Mesenteric fat pad (tissue), 1 donor: ENCODE results near the gene EBI3. TPM values are rescaled to one million over a fixed set of nuclear protein-coding genes. Genes with fewer than 3 reads are reported as not detected.
"Not testable (repeated sequence)": the region's sequence is repeated elsewhere in the genome, so short reads cannot be mapped to it uniquely, and the experiment has no call there.

Source experiments
- DNase-seq: peaks from one replicate; pipeline ENCODE4 v3.0.0-alpha.2; 2020; ENCODE audit warnings: low spot score
- long read RNA-seq: library from polyadenylated mRNA; unstranded; transcript quantifications from one replicate; pipeline ENCODE4 v2.0.0, GENCODE V29; 2020
- total RNA-seq: library from RNA; stranded (reverse); fragmentation: NEBNext Ultra II Directional; extraction: Animal tissue kit (Norgen Biotek cat#: 25700); gene quantifications from one replicate; pipeline ENCODE4 v1.2.1, GENCODE V29; 2021
- donor health status: DM: yes; HTN: yes; CAD: no.

EBI3 gene
- 5.8 TPM for total RNA-seq
- long read RNA-seq, partial matches to known transcripts, result 1 of 3 reads
- long read RNA-seq, other reads (novel, unspliced or antisense), result 1 of 3 reads

DNA sequence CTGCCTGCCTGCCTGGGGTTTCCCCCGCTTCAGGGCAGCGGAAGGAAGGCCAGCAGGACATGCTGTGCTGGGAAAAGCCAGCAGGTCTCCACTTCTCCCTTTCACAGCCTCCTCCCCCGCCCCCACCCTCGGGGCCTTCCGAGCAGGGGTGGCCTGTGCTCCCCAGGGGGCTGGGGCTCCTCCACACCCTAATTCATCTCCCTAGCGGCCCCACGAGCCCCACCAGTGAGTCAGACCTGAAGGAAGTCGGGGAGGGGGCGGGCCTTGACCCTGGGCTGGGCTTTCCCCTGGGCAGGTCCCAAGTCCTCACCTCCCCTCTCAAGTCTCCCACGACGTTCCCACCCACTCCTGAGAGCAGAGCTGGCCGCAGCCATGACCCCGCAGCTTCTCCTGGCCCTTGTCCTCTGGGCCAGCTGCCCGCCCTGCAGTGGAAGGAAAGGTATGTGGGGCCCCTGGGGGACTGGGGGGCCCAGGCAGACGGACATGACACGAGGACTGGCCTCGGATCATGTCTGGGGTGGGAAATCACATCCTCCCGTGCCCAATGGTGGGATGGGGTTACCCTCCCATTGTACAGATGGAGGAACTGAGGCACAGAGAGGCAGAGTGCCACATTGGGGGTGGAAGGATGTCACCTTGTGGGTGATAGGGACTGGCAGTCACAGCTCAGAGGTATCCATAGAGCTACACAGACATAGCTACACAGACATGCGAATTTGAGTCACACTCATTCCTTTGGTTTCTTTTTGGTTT, at the start of gene EBI3:
Gene EBI3, plus strand, starts transcription at position 345 of the 753 bp plus-strand sequence. Its CDS starts 28 bp downstream, at position 373.
- no peak for DNase-seq

GRCh38 chr19:4181053-4181508, 48.2 kb upstream of the EBI3 start:
- DNase-seq, result no peak

DNA sequence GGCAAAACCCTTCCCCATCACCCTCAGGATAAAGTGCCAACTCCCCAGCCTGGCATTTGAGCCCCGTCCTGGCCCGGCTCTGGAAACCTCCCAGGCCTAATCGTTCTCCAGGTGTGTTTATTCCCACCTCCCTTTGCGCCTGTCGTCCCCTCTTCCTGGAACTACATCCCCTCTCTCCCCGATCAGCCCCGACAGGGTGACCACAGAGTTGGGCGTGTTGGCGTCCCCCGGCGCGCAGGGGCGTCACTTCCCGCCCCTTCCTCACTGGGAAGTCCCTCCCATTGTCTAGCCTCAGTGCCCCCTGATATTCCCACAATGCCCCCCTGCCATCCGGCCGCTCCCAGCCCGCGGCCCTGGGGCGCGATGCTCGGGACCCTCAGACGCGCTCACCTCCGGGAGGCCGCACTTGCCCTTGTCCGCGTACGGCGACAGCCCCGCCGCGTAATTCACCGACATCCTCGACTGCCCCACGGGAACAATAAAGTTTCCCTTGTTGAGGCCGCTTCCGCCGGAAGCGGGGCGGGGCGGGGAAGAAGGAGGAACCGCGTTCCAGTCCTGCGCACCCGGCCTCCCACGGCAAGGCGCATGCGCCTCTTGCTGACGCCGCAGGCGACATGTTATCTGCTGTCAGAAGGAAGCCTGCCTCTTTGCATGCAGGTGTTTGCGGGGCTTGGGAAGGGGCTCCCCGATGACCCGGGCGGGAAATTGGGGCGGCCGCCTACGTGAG, 47.1 kb upstream of the EBI3 start, which contains the start of the genes ANKRD24 and SIRT6:
Gene ANKRD24, plus strand, starts transcription at position 606 of the 727 bp plus-strand sequence. CDS start 3,737 bp downstream, outside the sequence.
Gene SIRT6, minus strand, starts transcription at position 480 of the 727 bp plus-strand sequence. Its CDS starts 24 bp downstream, at position 456.
- peak; percentile 98 for DNase-seq

DNA sequence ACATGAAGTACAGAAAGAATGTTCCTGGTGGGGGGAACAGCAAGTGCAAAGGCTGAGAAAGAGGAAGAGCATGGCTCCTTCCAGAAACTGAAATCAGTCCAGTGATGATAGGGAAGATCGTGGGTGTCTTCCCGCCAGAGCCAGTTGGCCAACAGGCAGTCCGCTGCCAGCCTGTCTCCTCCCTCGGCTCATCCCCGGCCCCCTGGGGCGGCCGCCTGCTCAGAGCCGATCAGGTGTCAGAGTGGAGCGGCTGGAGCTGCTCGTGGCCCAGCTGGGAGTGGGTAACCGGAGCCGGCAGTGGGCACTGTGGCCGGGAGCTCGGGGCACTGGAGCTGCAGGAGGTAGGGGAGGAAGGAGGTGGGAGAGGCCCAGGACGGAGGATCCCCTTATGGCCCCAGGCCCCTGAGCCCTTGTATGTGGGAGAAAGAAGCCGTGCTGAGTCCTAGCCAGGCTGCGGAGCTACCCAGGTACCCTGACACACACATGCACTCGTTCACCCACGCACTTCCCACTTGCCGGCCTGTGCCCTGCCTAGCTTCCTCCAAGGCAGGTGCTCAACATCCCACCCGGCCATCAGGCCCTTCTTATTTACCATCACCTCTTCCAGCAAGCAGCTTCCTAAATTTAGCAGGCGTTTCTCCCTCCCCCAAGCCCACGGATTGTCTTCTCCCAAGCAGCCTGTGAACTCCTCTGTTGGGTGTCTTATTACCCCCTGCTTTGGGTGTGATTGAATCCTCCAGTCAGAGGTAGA, 45.2 kb upstream of the EBI3 start:
- DNase-seq, result no peak

- no peak for DNase-seq
These were observed 44.5 kb upstream of the EBI3 start for GRCh38 chr19:4184718-4185352.

GRCh38 chr19:4185413-4186086, 43.8 kb upstream of the EBI3 start:
- DNase-seq, result no peak

DNA sequence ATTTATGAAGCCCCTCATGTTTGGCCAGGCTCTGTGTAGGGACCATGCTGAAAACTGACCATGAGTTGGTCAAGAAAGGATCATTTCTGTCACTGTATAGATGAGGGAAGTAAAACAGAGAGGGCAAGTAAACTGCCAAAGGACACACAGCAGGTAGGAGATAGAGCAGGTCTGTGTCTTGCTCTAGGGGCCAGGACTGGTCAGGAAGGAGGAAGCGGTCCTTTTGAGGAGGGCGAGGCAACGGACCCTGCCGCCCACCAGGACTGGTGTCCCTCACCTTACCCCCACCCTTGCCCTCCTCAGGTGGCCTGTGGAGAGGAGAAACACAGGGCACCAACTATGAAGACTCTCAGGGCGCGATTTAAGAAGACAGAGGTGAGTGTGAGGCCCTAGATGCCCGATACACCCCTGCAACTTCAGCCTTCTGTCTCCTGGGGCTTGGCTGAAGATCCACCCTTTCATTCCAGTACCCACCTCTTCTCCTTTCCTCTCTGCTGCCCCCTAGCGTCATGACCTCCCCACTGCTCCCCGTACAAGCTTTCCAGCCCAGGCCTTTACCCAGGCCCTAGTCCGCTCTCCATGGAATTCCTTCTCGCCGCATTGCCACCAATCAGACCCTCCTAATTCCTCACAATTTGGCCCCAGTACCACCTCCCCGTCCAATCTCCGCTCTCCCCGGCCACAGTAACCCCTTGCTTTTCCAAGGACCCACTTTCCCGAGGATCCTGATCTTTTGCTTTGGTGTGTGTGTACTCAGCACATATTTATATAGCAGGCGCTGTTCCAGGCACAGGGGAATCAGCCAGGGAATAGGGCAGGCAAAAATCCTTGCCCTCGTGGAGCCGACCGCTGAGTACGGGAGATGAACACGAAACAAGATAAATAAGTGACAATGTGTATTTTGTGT, 43.0 kb upstream of the EBI3 start:
- no peak for DNase-seq

GRCh38 chr19:4187313-4188122, 41.8 kb upstream of the EBI3 start:
- DNase-seq, result no peak

DNA sequence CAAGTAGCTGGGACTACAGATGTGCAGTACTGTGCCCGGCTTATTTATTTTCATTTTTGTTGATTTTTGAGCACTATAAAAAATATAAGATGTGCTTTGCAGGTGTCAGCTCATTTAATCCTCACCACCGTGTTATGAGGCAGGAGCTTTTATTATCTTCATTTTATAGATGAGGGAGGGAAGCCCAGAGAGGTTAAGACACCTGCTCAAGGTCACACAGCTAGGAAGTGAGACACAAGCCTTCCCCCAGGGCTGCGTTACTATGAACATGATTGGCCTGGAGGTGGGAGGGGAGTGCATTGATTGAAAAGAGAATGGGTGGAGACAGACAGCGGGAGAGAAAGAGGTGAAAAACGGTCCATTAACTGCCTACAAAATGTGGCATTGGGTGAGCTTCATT, 39.7 kb upstream of the EBI3 start:
- DNase-seq, result no peak

- DNase-seq, result not testable (repeated sequence)
These were observed 36.8 kb upstream of the EBI3 start for GRCh38 chr19:4192537-4192936.

DNA sequence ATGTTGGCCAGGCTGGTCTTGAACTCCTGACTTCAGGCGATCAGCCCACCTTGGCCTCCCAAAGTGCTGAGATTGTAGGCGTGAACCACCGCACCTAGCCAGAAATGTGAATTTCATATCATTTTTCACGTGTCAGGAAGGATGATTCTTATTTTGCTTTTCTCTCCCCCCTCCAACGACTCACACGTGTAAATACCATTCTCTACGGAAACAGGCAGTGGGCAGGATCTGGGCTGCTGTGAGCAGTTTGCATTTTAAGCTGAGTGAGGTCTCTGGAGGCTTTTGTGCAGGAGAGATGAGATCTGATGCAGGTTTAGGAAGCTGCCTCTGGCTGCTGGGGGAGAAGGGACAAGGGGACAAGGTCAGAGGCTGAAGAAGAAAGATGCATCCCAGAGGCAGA, 35.0 kb upstream of the EBI3 start:
- no peak for DNase-seq

- no peak for DNase-seq
These were observed 33.3 kb upstream of the EBI3 start for GRCh38 chr19:4196009-4196408.

- DNase-seq, result no peak
These were observed 32.7 kb upstream of the EBI3 start for GRCh38 chr19:4196587-4197148.

DNA sequence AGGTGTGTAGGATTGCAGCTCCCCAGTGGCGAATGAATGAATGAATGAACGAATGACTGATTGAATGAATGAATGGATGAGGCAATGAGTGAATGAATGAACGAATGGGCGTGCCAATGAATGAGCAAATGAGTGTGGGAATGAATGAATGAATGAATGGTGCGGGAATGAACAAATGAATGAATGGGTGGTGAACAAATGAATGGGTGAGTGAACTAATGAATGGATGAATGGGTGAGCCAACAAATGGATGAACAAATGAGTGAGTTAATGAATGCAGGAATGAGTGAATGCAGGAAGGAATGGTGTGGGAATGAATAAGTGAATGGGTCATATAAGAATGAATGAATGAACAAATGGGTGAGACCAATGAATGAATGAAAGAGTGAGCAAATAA, 32.1 kb upstream of the EBI3 start:
- DNase-seq, result no peak

DNA sequence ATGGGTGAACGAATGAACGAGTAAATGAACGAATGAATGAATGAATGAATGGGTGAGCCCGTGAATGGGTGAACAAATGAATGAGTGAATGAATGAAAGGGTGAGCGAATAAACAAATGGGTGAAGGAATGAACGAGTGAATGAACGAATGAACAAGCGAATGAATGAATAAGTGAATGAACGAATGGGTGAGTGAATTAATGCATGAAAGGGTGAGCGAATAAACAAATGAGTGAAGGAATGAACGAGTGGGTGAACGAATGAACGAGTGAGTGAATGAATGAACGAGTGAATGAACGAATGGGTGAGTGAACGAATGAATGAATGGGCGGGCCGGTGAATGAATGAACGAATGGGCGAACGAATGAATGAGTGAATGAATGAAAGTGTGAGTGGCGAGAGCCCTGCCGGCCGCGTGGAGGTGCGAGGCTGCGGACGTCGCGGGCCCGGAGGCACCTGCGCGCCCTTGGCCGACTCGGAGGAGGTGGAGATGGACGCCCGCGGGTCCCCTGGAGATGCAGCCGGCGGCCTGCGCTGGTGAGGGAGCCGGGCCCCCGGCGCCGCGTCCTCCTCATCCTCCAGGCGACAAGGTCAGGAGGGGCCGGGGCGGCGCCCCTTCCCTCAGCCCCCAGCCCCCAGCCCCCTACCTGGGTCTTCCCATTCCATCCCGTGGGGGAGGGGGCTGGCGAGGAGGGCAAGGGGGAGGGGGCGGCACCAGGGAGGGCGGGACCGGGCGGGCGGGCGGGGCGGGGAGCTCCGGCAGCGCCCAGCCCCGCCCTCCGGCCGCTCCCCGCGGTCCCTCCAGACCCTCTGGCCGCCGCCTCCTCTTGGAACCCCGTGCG, 31.5 kb upstream of the EBI3 start:
- no peak for DNase-seq

DNA sequence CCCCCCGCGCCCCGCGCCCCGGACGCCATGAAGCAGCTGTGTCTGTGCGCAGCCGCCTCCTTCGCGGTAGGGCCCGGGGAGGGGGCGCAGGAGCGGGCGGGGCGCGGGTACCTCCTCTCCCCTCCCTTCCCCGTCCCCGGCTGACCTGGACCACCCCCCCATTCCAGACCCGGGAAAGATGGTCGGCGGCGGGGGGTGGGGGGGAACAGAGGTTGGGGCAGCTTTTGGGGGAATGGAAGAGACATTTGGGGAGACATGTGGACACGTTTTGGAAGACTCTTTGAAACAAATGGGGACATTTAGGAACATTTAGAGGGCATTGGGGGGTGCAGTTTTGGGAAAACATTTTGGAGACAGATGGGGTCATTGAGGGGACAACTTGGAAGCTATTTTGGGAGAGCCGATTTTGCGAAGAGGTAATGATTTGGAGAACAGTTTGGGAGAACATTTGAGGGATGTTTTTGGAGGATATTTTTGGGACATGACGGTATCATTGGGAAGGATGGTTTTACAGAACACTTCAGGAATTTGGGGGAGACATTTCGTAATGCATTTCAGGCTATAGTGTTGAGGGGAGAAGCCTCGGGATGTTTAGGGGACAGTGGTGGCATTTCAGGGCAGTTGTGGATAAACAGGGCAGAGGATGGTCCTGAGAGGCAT, 30.7 kb upstream of the EBI3 start:
- no peak for DNase-seq
